ENCODE data around the gene IGSF9.

IGSF9 gene

DNA sequence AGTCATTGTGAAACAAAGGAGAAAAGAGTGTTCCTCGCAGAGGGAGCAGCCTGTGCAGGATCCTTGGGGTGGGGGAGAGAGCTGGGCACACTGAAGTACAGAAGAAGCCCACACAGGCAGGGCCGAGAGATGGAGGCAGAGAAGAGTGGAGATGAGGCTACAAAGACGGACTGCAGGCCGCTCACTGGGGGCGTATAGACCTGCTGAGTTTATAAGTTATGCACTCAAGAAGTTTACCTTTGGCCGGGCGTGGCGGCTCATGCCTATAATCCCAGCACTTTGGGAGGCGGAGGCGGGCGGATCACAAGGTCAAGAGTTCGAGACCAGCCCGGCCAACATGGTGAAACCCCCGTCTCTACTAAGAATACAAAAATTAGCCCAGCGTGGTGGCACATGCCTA is 16.2 kb upstream of the IGSF9 start:
- Mint-ChIP-seq H3K9me3 (no peaks in the 10 kb centered on the region), H3K4me3 (no peak overlapping the region), H3K36me3 (ENCODE audit: low read depth) (no peaks in the 10 kb centered on the region), H3K4me1 (no peaks in the 10 kb centered on the region), H3K27ac (no peak overlapping the region), H3K27me3 (ENCODE audit: low read depth, poor library complexity) (peaks cover 40% of the 10 kb centered on the region)
- no peak for DNase-seq
- no peak for TF ChIP-seq CTCF (IDR thresholded peaks at IDR 0.05)

GRCh38 chr1:159960721-159961381 is 15.4 kb upstream of the IGSF9 start:
- peaks cover 36% of the 10 kb centered on the region for H3K27me3 Mint-ChIP-seq (ENCODE audit: low read depth, poor library complexity)
- H3K36me3 Mint-ChIP-seq (ENCODE audit: low read depth) = no peaks in the 10 kb centered on the region
- H3K9me3 Mint-ChIP-seq = no peaks in the 10 kb centered on the region
- DNase-seq = no peak
- TF ChIP-seq CTCF (IDR thresholded peaks at IDR 0.05) = no peak
- no peak overlapping the region for H3K27ac Mint-ChIP-seq
- H3K4me3 Mint-ChIP-seq = no peak overlapping the region
- no peaks in the 10 kb centered on the region for H3K4me1 Mint-ChIP-seq

- no peak overlapping the region for H3K4me3 Mint-ChIP-seq
- no peak overlapping the region for H3K27ac Mint-ChIP-seq
- no peak for DNase-seq
- peaks cover 25% of the 10 kb centered on the region for H3K27me3 Mint-ChIP-seq (ENCODE audit: low read depth, poor library complexity)
- no peaks in the 10 kb centered on the region for H3K9me3 Mint-ChIP-seq
- TF ChIP-seq CTCF (IDR thresholded peaks at IDR 0.05) = no peak
- H3K4me1 Mint-ChIP-seq = peaks cover under 1% of the 10 kb centered on the region
- no peaks in the 10 kb centered on the region for H3K36me3 Mint-ChIP-seq (ENCODE audit: low read depth)
Observed at GRCh38 chr1:159959451-159959850, 14.0 kb upstream of the IGSF9 start.

DNA sequence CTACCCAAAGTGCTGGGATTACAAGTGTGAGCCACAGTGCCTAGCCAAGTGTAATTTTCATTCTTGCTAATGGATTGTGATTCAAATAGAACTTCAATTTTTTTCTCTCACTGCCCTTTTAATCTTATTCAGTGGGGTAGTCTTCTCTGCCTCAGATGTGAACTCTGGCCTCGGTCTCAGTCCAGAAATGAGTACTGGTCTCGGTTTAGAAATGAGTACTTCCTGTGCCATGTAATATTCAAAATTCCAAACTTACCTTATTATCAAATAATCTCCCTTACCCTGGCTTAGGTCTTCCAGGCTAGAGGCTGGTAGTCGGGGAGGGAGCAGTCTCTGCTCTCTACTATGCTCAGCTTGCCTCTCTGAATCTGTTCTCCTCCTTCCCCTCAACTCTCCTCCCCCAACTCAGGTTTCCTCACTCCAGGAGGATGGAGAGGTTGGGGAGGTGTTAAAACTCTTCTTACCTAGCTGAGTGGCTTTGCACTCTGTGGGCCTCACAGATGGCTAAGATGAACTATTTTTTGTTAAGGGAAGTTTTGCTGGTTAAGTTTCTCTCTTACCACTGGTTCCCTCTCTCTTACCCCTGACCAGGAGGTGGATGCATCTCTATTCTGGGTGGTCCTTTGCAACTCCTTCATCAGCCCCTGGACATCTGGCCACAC is 13.4 kb upstream of the IGSF9 start:
- DNase-seq = no peak
- peaks cover 24% of the 10 kb centered on the region for H3K27me3 Mint-ChIP-seq (ENCODE audit: low read depth, poor library complexity)
- no peaks in the 10 kb centered on the region for H3K9me3 Mint-ChIP-seq
- no peak overlapping the region for H3K4me3 Mint-ChIP-seq
- no peak overlapping the region for H3K27ac Mint-ChIP-seq
- no peaks in the 10 kb centered on the region for H3K36me3 Mint-ChIP-seq (ENCODE audit: low read depth)
- TF ChIP-seq CTCF (IDR thresholded peaks at IDR 0.05) = no peak
- H3K4me1 Mint-ChIP-seq = peaks cover 6% of the 10 kb centered on the region

GRCh38 chr1:159957824-159958268 is 12.4 kb upstream of the IGSF9 start:
- Mint-ChIP-seq H3K27me3 (ENCODE audit: low read depth, poor library complexity) (peaks cover 22% of the 10 kb centered on the region), H3K4me3 (no peak overlapping the region), H3K36me3 (ENCODE audit: low read depth) (no peaks in the 10 kb centered on the region), H3K4me1 (peaks cover 12% of the 10 kb centered on the region), H3K27ac (no peak overlapping the region), H3K9me3 (no peaks in the 10 kb centered on the region)
- no peak for DNase-seq
- TF ChIP-seq CTCF (IDR thresholded peaks at IDR 0.05) = no peak

GRCh38 chr1:159955456-159955855 is 10.0 kb upstream of the IGSF9 start:
- H3K27me3 Mint-ChIP-seq (ENCODE audit: low read depth, poor library complexity) = peaks cover 25% of the 10 kb centered on the region
- peaks cover 17% of the 10 kb centered on the region for H3K4me1 Mint-ChIP-seq
- H3K36me3 Mint-ChIP-seq (ENCODE audit: low read depth) = no peaks in the 10 kb centered on the region
- H3K27ac Mint-ChIP-seq = no peak overlapping the region
- H3K4me3 Mint-ChIP-seq = no peak overlapping the region
- no peaks in the 10 kb centered on the region for H3K9me3 Mint-ChIP-seq
- no peak for DNase-seq
- TF ChIP-seq CTCF (IDR thresholded peaks at IDR 0.05) = no peak
